SH-SY5Y (cell line): ENCODE results near the gene PLBD1.

ENCODE experiments used
- GATA2 ChIP-seq: IDR thresholded peaks from 2 replicates; pipeline ENCODE4 v1.6.1; 2011; ENCODE audit warnings: mild to moderate bottlenecking, low read depth, low read length
- GATA3 ChIP-seq: IDR thresholded peaks from 2 replicates; pipeline ENCODE4 v1.6.1; 2011; ENCODE audit warnings: low read depth, mild to moderate bottlenecking, low read length, moderate library complexity

- TF ChIP-seq GATA2 (no peak), GATA3 (no peak)
Measured at GRCh38 chr12:14547571-14547970, 20.1 kb downstream of the PLBD1 start.
